A204.1 (cell line): ENCODE measurements around the gene PDZRN4.
"Not testable (repeated sequence)": the region's sequence is repeated elsewhere in the genome, so short reads cannot be mapped to it uniquely, and the experiment has no call there.

ENCODE experiments used
- FAIRE-seq: peaks from 2 replicates; lab custom pipeline; 2012; peaks lifted over from hg19 to GRCh38; lab: Jason Lieb, UNC

The PDZRN4 gene

GRCh38 chr12:41573445-41573844 lies 385.3 kb downstream of the PDZRN4 start:
- no peak for FAIRE-seq

- FAIRE-seq = no peak
These were observed 388.8 kb downstream of the PDZRN4 start for GRCh38 chr12:41576925-41577324.

GRCh38 chr12:41577995-41578394 lies 389.9 kb downstream of the PDZRN4 start:
- no peak for FAIRE-seq

GRCh38 chr12:41585784-41586183 lies 397.7 kb downstream of the PDZRN4 start:
- FAIRE-seq = no peak

GRCh38 chr12:41587574-41587973 lies 399.5 kb downstream of the PDZRN4 start:
- no peak for FAIRE-seq

- FAIRE-seq = no peak
These were observed 401.8 kb downstream of the PDZRN4 start for GRCh38 chr12:41589878-41590277.

GRCh38 chr12:41596190-41596589 lies 408.1 kb downstream of the PDZRN4 start:
- FAIRE-seq = no peak

GRCh38 chr12:41604830-41605229 lies 416.7 kb downstream of the PDZRN4 start:
- no peak for FAIRE-seq

GRCh38 chr12:41605545-41606305 lies 417.6 kb downstream of the PDZRN4 start:
- no peak for FAIRE-seq

GRCh38 chr12:41606468-41607445 lies 418.6 kb downstream of the PDZRN4 start:
- FAIRE-seq = no peak

- FAIRE-seq = no peak
These were observed 424.9 kb downstream of the PDZRN4 start for GRCh38 chr12:41612892-41613557.

GRCh38 chr12:41615174-41615573 lies 427.1 kb downstream of the PDZRN4 start:
- not testable (repeated sequence) for FAIRE-seq

GRCh38 chr12:41619705-41620104 lies 431.6 kb downstream of the PDZRN4 start:
- FAIRE-seq = no peak

- no peak for FAIRE-seq
These were observed 433.2 kb downstream of the PDZRN4 start for GRCh38 chr12:41621291-41621690.
